ELR (cell line): ENCODE results near the gene C11orf68.
"Not testable (repeated sequence)": the region's sequence is repeated elsewhere in the genome, so short reads cannot be mapped to it uniquely, and the experiment has no call there.

Experiments
- DNase-seq: peaks from one replicate; pipeline ENCODE4 v3.0.0-alpha.2; 2015; ENCODE audit warnings: low read depth

Gene C11orf68

DNA sequence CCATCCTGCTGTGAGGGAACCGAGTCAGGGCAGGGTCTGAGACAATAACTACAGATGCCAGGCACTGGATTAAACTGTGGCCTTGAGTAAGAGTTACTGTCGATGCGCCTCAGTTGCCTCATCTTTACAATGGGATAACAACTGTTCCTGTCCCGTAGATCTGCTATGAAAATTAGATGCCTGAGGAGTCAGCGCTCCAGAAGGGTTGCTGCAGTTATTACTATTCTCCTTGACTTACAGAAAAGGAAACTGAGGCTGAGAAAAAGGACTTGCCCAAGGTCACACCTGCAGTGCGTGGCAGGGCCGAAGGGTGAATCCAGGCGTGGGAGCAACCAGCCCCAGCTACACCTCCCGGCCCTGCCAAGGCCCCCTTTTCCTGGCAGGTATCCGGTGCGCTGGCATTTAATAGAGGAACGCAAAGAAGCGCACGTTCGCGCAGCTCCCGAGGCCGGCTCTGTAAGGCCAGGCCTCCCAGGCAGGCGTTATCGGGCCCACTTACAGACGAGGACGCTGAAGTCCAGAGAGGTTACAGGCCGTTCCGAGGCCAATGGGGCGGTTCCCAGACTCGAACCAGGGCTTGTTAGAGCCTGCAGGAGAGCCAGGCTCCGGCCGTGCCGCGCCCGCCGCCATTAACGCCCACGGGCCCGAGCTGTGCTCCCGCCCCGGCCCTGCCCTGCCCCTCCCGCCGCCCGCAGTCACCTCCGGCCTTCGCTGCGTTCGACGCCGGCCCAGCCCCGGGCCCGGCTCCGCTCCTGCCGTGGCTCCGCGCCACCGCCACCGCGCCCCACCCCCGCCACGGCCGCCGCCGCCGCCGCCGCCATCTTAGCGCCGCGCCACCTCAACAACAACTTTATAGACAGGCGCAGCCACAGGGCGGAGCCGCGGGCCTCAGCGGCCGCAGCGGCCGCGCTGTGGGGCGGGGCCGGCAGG, at the start of gene C11orf68:
Gene C11orf68 (minus strand): TSS at position 852 of the 930 bp plus-strand sequence. CDS start 31 bp downstream, at position 821.
- peak; percentile 63 for DNase-seq

- no peak for DNase-seq
These were observed 48.6 kb upstream of the C11orf68 start for GRCh38 chr11:65967329-65967934.

GRCh38 chr11:65965986-65966762, 47.3 kb upstream of the C11orf68 start:
- DNase-seq, result no peak

- no peak for DNase-seq
These were observed 46.0 kb upstream of the C11orf68 start for GRCh38 chr11:65964906-65965305.

- DNase-seq, result no peak
These were observed 43.3 kb upstream of the C11orf68 start for GRCh38 chr11:65962141-65962564.

- DNase-seq, result peak; percentile 99
These were observed 42.6 kb upstream of the C11orf68 start, which contains the start of gene SART1 for GRCh38 chr11:65961267-65962140. TSS of gene SART1 (plus strand) at chr11:65961734. CDS start at chr11:65961781, 47 bp downstream.

- DNase-seq, result no peak
These were observed 42.0 kb upstream of the C11orf68 start for GRCh38 chr11:65960824-65961266.

DNA sequence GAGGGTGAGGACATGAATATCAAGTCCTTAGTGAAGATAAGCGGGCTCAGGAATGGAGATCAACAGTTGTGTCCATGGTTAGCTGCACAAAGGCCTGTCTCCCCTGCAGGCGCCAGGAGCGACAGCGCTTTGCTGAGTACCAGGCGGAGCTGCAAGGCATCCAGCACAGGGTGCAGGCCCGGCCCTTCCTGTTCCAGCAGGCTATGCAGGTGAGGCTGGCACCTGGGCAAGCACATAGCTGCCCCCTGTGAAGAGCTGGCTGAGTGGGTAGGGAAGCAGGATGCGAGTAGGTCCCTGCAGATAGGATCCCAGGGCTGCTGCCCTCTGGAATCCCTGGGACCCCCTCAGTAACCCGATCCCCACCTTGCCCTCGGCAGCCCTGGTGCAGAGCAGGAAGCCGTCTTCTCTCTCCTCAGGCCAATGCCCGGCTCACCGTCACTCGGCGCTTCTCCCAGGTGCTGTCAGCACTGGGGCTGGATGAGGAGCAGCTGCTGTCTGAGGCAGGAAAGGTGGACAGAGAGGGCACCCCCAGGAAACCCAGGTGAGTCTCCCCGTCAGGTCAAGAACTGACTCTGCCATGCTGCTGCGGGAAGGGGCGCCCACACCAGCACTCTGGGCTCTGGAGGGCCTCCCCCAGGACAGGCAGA, 40.0 kb upstream of the C11orf68 start:
- no peak for DNase-seq

DNA sequence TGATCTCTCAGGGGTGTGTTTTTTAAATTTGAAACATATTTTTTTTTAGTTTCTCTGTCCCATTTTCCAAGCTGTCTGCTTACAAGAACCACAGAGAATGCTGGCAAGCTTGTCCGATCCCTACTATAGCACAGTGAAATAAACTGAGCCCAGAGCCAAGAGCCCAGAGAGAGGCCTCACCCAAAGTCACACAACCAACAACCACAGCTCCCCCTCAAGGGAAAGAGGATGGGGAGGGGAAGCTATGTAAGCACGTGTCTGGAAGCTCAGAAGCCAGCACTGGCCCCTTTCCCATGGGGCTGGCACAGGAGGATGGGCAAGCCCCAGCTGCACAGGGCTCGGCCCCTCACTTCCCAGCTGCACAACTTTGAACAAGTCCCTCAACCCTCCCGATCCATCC, 39.4 kb upstream of the C11orf68 start:
- DNase-seq, result no peak

DNA sequence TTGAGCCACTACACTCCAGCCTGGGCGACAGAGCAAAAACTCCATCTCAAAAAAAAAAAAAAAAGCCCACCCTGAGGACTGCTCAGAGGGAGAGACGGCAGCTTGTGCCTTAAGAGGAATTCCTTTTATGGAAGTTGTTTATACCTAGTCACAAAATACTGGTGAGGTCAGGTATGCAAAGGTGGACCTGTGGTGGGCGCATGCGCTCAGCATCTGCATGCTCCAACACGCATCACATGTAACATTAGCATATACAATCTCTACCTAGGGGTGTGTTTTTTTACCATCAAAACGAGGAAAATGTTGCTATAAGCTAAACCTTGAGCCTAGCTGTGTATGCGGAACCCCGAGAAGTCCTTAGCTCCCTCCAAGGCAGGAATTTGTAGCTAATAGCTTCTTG, 35.9 kb upstream of the C11orf68 start:
- no peak for DNase-seq

DNA sequence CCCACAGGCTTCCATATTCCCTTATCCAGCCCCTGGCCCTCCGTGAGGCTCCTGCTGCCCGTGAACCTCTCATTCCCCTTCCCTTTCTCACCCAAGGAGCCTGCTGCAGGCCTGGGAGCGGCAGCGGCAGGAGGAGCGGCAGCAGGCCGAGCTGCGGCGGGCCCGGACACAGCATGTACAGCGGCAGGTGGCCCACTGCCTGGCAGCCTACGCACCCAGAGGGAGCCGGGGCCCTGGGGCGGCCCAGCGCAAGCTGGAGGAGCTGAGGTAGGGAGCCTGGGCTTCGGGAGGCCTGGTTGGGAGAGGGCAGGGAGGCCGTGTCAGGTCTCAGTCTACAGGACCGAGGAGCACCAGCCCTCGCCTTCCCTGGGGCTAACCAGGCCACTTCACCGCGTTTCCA, 34.6 kb upstream of the C11orf68 start:
- no peak for DNase-seq

- DNase-seq, result no peak
These were observed 33.2 kb upstream of the C11orf68 start for GRCh38 chr11:65952052-65952521.

DNA sequence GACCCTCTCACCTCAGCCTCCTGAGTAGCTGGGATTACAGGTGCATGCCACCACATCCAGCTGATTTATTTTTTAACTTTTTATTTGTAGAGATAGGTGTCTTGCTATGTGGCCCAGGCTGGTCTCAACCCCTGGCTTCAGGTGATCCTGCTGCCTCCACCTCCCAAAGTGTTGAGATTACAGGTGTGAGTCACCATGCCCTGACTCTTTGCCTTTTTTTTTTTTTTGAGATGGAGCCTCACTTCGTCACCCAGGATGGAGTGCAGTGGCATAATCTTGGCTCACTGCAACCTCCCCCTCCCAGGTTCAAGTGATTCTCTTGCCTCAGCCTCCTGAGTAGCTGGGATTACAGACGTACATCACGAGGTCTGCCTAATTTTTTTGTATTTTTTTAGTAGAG, 32.8 kb upstream of the C11orf68 start:
- DNase-seq, result not testable (repeated sequence)

DNA sequence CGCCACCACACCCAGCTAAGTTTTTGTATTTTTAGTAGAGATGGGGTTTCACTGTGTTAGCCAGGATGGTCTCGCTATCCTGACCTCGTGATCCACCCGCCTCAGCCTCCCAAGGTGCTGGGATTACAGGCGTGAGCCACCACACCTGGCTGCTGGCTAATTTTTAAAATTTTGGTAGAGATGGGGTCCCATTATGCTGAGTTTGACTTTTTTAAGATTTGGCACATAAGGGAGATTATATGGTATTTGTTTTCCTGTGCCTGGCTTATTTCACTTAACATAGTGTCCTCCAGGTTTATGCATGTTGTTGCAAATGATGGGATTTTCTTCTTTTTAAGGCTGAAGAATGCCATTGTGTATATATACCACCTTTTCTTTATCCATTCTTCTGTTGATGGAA, 31.8 kb upstream of the C11orf68 start:
- not testable (repeated sequence) for DNase-seq

DNA sequence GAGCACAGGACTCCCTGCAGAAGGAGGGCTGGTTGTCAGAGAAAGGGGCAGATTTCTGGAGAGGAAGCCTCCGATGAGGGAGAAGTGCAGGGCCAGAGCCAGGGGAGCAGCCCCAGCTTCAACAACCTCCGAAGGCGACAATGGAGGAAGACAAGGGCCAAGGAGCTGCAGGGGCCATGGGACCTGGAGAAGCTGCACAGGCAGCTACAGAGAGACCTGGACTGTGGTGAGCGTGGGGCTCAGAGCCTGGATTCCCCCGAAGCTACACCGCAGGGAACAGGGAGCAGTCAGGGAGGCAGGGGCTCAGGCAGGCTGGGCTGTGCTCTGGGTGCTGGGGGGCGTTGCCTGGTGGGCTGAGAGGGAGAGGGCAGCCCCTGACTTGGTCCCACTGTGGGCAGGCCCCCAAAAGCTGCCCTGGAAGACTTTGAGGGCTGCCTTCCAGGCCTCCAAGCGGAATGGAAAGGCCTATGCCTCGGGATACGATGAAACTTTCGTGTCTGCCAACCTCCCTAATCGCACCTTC, 28.8 kb upstream of the C11orf68 start:
- no peak for DNase-seq

GRCh38 chr11:65947133-65947532, 28.3 kb upstream of the C11orf68 start:
- no peak for DNase-seq

DNA sequence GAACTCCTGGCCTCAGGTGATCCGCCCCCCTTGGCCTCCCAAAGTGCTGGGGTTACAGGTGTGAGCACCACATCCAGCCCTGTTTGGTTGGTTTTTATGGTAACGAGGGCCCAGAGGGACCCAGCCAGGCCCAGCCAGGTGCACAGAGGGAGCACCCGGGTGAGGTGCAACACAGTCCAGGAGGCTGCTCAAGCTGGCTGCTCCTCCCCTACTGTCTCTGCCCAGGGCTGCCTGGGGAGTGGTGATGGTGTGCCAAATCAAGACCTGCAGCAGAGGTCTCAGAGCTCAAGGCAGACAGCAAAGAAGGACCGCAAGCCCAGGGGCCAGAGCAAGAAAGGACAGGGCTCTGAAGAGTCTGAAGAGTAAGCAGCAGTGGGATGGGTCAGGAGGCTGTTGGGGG, 27.8 kb upstream of the C11orf68 start:
- no peak for DNase-seq

- no peak for DNase-seq
These were observed 27.2 kb upstream of the C11orf68 start for GRCh38 chr11:65945941-65946558.

GRCh38 chr11:65945430-65945911, 26.6 kb upstream of the C11orf68 start, which contains the start of gene TSGA10IP:
TSS of gene TSGA10IP (plus strand) at chr11:65945480. CDS start at chr11:65945676, 196 bp downstream.
- no peak for DNase-seq

- no peak for DNase-seq
These were observed 25.9 kb upstream of the C11orf68 start for GRCh38 chr11:65944767-65945166.
